ENCODE results near the gene FOXP1.

The FOXP1 gene

GRCh38 chr3:71232175-71232679, 351.3 kb downstream of the FOXP1 start:
- Histone ChIP-seq H3K36me3 (no peaks in the 10 kb centered on the region), H3K9me3 (no peaks in the 10 kb centered on the region), H3K27me3 (no peaks in the 10 kb centered on the region), H3K4me1 (peaks cover 0 to 59% (median 9%) of the 10 kb centered on the region in 4 donors), H3K27ac (peak overlapping the region in 1 of 2 donors; percentile 2), H3K4me3 (no peak overlapping the region)
- no peak for DNase-seq
- intact Hi-C loops (cut with DNase I; ENCODE audit: low total_unique reads) = loop anchor here (10.0 kb wide), 1 partner anchor 167 kb away; no protein-coding TSS in a partner anchor
- TF ChIP-seq CTCF (IDR thresholded peaks at IDR 0.05) = no peak

GRCh38 chr3:71231680-71232079, 351.8 kb downstream of the FOXP1 start:
- no peak overlapping the region for H3K4me3 ChIP-seq
- no peaks in the 10 kb centered on the region for H3K36me3 ChIP-seq
- no peaks in the 10 kb centered on the region for H3K9me3 ChIP-seq
- no peak for TF ChIP-seq CTCF (IDR thresholded peaks at IDR 0.05)
- H3K4me1 ChIP-seq = peaks cover 0 to 63% (median 10%) of the 10 kb centered on the region in 4 donors
- intact Hi-C loops (cut with DNase I; ENCODE audit: low total_unique reads) = loop anchor here (10.0 kb wide), 1 partner anchor 167 kb away; no protein-coding TSS in a partner anchor
- no peaks in the 10 kb centered on the region for H3K27me3 ChIP-seq
- DNase-seq = no peak
- no peak overlapping the region for H3K27ac ChIP-seq

- Histone ChIP-seq H3K4me1 (peaks cover 0 to 69% (median 16%) of the 10 kb centered on the region in 4 donors), H3K36me3 (no peaks in the 10 kb centered on the region), H3K9me3 (no peaks in the 10 kb centered on the region), H3K4me3 (peak overlapping the region in 1 of 2 donors; percentile 3), H3K27ac (peak overlapping the region; percentile 20 to 26), H3K27me3 (no peaks in the 10 kb centered on the region)
- DNase-seq = no peak
- intact Hi-C loops (cut with DNase I; ENCODE audit: low total_unique reads) = loop anchor here (10.0 kb wide), 1 partner anchor 165 kb away; no protein-coding TSS in a partner anchor
- TF ChIP-seq CTCF (IDR thresholded peaks at IDR 0.05) = no peak
These were observed 353.4 kb downstream of the FOXP1 start for GRCh38 chr3:71229905-71230657.

GRCh38 chr3:71228156-71228866, 355.2 kb downstream of the FOXP1 start:
- Histone ChIP-seq H3K27me3 (no peaks in the 10 kb centered on the region), H3K27ac (peak overlapping the region; percentile 19 to 26), H3K9me3 (no peaks in the 10 kb centered on the region), H3K4me3 (no peak overlapping the region), H3K36me3 (no peaks in the 10 kb centered on the region), H3K4me1 (peaks cover 0 to 80% (median 18%) of the 10 kb centered on the region in 4 donors)
- no peak for DNase-seq
- no peak for TF ChIP-seq CTCF (IDR thresholded peaks at IDR 0.05)
- intact Hi-C loops (cut with DNase I; ENCODE audit: low total_unique reads) = no loop called here

- TF ChIP-seq CTCF (IDR thresholded peaks at IDR 0.05) = no peak
- Histone ChIP-seq H3K27ac (peak overlapping the region; percentile 80 to 82), H3K4me3 (peak overlapping the region; percentile 41 to 44), H3K36me3 (no peaks in the 10 kb centered on the region), H3K4me1 (peaks cover 0 to 79% (median 18%) of the 10 kb centered on the region in 4 donors), H3K27me3 (no peaks in the 10 kb centered on the region), H3K9me3 (no peaks in the 10 kb centered on the region)
- DNase-seq = no peak
- intact Hi-C loops (cut with DNase I; ENCODE audit: low total_unique reads) = no loop called here
These were observed 356.3 kb downstream of the FOXP1 start for GRCh38 chr3:71227270-71227661.

Data from tibial artery (tissue), 4 donors.